ENCODE measurements around the gene GALNT6.

The GALNT6 gene, protein sequence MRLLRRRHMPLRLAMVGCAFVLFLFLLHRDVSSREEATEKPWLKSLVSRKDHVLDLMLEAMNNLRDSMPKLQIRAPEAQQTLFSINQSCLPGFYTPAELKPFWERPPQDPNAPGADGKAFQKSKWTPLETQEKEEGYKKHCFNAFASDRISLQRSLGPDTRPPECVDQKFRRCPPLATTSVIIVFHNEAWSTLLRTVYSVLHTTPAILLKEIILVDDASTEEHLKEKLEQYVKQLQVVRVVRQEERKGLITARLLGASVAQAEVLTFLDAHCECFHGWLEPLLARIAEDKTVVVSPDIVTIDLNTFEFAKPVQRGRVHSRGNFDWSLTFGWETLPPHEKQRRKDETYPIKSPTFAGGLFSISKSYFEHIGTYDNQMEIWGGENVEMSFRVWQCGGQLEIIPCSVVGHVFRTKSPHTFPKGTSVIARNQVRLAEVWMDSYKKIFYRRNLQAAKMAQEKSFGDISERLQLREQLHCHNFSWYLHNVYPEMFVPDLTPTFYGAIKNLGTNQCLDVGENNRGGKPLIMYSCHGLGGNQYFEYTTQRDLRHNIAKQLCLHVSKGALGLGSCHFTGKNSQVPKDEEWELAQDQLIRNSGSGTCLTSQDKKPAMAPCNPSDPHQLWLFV

DNA sequence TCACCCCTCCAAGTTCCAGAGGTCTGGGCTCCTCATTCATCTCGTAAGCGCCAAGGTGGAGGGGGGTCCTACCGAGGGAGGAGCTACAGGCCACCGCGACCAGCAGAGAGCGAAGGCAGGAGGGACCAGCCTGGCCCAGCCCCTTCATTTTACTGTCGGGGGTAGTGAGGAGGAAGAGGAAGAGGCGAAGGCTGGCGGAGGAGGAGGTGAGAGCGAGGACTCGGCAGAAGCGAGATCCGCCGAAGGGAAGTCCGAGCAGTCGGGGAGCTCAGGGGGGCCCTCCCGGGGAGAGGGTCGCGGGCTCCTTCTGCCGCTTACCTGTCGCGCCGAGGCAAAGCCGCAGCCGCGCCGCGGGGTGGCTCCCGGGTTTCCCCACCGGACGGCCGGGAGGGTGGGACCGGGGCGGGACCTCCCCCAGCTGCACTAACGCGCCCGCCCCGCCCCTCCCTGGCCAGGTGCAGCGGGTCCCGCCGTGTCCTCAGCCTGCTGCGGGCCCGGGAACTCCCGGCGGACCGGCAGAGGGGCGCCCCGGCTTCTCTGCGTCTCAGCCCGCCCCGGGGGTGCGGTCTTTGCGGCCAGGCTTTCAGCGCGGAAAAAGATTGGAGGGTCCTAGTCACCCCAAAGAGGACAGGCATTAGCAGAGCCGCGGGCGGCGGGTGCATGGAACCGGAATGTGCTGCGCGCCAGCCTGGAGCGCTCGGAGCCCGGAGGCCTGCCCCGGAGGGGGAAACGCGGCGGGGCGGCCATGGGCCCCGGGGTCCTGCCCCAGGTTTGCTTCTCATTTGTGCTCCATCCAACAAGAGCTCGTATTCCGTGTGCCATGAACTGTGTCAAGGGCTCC, at the start of gene GALNT6:
GALNT6 (minus strand) TSS at position 124 of the 841 bp plus-strand sequence. CDS start 11,625 bp downstream, outside the sequence.
- peak; percentile 40 to 63 (median 40) for DNase-seq (ENCODE audit: low read depth in 3 of 3, low spot score in 1 of 3)

DNA sequence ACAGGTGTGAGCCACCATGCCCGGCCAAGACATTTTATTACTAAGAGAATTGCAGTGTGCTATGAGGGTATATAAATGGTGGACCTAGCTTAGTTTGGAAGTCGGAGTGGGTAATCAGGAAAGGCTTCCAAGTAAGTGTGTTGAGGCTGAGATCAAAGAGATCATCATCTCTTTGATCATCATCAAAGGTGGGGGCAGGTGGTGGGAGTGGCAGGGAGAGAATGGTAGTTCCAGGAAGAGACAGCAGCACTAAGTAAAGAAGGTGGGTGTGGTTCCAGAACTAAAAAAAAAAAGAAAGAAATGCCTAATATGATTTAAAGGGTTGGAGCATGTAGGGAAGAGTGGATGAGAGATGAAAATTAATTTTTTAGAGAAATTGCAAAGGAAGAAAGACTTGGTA, 48.1 kb upstream of the GALNT6 start:
- no peak for DNase-seq (ENCODE audit: low read depth in 3 of 3, low spot score in 1 of 3)

DNA sequence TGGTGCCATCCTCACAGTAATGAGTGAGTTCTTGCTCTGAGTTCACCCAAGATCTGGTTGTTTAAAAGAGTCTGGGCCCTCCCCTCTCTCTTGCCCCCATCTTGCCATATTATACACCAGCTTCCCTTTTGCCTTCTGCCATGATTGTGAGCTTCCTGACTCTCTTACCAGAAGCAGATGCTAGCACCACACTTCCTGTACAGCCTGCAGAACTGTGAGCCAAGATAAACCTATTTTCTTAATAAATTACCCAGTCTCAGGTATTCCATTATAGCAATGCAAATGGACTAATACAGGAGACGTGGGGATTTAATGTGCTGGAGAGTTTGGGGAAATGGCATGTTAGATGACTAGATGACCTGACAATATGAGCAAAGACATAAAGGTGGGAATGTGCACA, 46.2 kb upstream of the GALNT6 start:
- DNase-seq (ENCODE audit: low read depth in 3 of 3, low spot score in 1 of 3): no peak

DNA sequence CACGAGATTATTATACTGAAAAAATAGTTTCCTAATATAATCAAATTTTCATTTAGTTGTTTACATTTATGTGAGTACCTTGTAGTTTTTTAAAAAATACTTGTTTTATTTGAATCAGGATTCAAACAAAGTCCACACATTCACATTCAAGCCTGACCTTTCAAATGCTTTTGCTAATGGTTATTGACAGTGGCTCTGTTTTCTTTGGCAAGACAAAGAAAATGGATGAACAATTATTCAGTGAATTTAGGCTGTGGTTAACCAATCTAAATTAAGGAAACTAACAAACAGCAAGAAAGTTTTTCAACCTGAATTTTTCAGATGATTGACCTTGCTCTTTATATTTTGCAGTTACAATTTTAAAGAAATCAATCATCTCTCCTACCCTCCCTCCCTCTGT, 43.1 kb upstream of the GALNT6 start:
- DNase-seq (ENCODE audit: low read depth in 3 of 3, low spot score in 1 of 3): no peak

DNA sequence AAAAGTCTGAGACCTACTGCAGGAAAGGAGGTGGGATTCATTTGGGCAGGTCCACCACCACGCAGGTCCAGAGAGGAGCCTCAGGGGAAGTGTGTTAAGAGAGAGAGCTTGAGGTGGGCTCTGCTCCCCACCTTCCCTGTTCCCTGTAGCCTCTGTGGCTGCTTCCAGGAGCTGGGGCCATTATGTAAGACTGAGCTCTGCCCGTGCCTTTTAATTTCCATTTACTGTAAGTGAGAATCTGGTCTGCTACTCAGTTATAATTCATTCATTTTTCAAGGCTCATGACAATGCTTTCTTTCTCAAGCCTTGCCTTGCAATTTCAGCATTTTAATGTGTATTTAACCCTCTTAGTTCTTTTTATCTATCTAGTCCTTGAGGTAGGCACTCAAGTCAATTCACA, 41.7 kb upstream of the GALNT6 start:
- no peak for DNase-seq (ENCODE audit: low read depth in 3 of 3, low spot score in 1 of 3)

DNA sequence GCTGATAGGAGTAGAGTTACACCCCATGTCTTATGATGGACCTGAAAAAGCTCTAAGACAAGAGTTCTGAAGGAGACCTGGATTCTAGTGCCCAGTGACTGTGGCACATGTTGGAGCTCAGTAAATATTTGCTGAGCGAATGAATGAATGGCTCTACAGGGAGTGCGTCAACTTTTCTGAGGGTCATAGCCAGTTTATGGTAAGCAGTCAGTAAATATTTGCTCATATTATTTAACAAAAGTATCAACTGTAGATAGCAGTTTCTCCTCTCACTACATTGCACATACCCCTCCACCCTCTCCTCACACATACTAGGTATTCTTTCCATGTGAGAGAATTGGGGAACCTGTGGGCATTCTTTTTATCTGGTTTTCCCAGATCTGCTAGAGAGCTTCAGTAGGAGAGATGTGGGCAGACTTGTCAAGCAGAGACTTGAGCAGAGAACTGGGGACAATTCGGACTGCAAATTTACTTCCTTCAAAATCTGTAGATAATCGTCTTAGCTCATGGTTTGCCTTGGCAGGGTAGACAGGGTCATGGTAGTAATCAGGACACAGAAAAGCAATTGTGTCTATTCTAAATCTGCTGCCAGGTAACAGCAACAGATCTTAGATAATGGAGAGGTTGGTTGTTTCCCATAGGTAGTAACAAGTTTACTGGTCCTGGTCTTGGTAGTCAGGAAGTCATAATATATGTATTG, 39.1 kb upstream of the GALNT6 start:
- DNase-seq (ENCODE audit: low read depth in 3 of 3, low spot score in 1 of 3): no peak

DNA sequence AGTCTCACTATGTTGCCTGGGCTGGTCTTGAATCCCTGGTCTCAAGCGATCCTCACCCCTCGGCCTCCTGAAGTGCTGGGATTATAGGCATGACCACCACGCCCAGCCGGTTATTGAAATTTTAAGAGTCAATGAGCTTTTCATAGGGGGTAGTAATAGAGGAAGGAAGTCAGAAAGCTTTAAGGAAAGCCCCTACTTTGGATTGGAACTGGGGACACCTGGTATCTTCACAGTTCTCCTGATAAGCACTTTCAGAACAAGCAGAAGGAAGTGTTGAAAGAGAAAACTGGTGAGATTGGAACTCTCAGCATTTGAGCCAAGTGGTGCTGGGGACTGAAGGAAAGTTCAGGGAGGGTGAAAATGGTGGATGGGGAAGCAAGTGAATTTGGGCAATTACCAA, 38.5 kb upstream of the GALNT6 start:
- no peak for DNase-seq (ENCODE audit: low read depth in 3 of 3, low spot score in 1 of 3)

DNA sequence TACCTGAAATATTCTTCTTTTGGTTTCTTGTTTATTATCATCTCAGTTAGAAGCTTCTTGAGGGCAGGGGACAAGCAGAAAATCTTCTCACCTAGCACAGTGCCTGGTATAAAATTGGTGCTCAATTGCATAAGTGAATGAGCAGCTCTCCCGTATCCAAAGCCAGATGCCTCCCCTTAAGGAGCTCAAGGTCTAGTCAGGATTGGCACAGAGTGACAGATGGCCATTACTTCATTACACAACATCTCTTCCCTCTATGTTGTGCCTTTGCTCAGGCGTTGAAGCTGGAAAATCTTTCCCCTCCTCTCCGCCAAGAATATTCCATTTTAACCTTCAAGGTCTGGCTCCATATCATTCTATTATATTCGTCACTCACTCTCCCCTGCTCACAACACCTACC, 37.0 kb upstream of the GALNT6 start:
- no peak for DNase-seq (ENCODE audit: low read depth in 3 of 3, low spot score in 1 of 3)

DNA sequence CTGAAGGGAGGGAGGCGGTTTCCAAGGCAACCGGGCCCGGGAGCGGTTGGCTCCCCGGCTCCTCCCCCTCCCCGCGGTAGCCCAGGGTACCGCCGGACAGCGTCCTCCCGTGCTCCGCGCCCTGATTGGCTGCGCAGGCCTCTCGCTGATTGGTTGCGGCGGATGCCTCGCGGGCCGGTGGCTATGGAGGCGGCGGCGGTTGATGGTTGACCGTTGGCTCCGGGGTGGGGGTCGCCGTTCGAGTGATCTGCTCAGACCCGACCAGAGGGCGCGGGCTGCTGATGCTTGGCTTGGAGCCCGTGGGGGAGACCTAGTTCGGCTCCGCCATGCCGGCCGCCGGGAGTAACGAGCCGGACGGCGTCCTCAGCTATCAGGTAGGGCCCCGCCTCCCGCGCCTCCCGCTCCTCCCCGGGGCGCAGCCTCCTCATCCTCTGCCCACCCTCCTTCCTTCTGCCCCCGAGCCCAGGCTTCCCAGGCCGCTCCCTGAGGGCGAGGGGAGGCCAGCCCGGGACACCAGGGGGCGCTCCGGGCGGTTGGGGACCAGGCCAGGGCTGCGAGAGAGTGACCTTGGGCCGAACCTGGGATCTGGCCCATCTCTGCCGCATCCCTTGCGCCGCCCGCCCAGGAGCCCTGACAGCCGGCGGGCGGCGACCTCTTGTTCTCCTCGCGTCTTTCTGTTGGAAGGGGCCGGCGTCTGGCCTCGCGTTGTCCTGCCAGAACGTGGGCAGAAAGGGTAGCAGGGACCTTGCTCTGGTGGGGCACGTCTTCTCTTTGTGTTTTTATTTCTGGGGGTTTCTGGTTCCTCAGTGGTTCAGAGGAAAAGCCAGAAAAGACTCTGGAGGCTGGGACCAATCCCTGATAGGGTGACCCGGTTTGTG, 33.7 kb upstream of the GALNT6 start, which contains the start of gene SLC4A8:
SLC4A8 (plus strand) TSS at position 170 of the 878 bp plus-strand sequence; CDS start at position 327, 157 bp downstream.
- peak; percentile 21 to 50 (median 41) for DNase-seq (ENCODE audit: low read depth in 3 of 3, low spot score in 1 of 3)

DNA sequence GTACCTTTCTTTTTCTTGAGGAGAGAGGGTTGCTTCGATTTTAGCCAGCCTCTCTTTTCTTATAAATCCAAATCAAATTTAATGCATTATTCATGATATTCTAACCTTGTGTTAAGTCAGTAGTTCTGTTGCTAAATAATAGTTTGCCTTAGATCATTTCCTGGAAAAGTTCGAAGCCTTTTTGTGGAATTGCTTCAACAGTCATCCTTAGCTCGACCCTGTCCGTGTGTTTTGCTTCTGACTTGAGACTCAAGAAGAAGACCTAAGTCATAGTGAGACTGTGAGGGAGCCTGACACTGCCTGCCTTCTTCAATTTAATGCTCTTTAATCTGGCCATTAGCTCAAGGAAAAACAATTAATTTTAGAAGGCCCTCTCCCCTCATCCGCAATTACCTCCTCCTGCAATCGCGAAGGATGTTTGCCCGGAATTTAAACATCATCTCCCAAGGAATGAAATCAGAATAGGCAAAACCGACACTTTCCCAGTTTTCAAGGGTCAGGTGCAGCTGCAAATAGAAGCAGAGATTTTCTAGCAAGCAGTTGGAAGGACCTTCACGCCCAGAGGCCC, 33.0 kb upstream of the GALNT6 start:
- no peak for DNase-seq (ENCODE audit: low read depth in 3 of 3, low spot score in 1 of 3)

DNA sequence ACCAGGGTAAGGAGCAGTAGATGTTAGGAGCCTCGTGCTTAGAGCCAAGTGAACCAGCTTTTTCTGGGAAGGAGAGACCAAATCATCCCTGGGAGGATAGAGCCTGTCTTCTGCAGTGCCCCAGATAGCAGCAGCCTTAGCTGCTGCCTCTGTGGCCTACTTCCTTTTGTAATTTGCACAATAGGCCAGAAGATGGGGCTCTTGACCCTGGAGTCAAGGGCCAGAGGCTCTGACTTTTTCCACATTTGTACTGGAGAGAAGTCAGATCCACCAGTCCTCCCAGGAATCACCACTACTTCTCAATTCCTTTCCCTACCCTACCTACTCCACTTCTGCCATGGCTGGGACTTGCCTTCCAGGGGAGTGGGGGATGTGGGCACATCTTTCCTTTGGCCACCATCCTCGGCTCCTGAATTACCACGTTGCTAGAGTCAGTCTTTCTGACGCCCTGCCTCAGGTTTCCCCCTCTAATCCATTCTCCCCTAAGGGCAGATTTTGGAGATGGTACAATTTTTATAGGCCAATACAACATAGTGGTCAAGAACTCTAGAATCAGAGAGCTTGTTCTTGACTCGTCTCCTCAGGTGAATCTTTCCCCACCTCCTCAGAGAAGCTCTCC, 30.2 kb upstream of the GALNT6 start:
- no peak for DNase-seq (ENCODE audit: low read depth in 3 of 3, low spot score in 1 of 3)

DNA sequence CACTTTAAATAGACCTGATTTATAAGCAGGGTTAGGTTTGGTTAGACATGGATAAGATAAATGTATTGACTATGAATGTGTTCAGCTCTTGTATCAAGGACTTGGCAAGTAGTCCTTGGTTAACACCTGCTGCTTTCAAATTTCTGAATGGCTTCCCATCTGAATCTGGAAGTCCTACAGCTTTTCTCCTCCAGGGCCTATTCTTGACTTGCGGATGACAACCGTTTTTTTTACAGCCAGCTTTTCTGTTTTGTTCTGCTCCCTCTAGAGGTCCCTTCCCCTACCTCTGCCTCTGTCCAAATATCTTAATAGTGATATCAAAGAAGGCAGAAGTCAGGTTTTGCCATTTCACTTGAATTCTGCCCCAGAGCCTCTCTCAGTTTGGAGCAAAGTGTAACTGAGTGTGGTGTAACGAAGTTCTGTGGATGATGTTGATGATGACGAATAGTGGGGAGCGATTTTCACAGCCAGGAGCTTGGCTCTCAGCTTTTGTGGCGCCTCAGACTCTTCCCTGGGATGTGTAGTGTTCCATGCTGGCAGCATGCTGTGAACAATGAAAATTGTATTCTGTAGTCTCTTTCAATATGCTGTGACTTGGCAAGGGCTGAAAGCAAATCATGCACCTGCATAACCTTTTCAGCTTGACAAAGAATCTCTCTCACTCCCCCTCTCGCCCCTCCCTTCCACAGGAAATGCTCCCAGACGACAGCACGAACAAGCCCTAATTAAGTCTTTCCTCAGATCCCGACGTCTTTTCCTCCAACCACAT, 28.4 kb upstream of the GALNT6 start:
- DNase-seq (ENCODE audit: low read depth in 3 of 3, low spot score in 1 of 3): no peak

DNA sequence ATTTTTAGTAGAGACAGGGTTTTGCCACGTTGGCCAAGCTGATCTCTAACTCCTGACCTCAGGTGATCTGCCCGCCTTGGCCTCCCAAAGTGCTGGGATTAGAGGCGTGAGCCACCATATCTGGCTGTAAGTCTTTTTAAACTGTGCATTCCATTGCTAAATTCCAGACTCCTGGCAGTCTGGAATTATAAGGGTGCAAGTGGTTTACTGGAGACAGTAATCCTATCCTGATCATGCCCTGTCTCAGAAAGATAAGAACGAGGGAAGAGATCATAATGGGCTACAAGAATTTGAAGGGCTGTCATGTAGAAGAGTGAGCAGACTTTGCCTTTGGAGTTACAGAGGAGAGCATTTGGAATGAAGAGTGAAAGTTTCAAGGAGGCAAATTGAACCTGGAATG, 26.6 kb upstream of the GALNT6 start:
- DNase-seq (ENCODE audit: low read depth in 3 of 3, low spot score in 1 of 3): no peak

DNA sequence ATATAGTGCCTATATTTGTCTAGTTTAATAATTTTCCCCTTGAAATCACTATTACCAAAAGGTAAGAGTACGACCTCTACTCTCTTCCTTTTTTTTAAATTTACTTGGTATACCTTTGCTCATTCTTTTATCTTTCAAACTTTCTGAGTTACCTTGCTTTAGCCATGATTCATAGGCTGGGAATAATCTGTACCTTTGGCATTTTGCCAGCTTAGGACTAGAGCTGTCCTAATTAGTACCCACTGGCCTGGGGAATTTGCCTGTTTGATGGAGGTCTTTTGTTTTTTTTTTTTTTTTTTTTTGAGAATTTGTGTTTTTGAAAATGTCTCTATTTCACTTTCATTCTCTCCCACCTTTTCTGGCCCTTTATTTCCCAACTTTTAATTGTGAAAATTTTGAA, 24.7 kb upstream of the GALNT6 start:
- DNase-seq (ENCODE audit: low read depth in 3 of 3, low spot score in 1 of 3): no peak

DNA sequence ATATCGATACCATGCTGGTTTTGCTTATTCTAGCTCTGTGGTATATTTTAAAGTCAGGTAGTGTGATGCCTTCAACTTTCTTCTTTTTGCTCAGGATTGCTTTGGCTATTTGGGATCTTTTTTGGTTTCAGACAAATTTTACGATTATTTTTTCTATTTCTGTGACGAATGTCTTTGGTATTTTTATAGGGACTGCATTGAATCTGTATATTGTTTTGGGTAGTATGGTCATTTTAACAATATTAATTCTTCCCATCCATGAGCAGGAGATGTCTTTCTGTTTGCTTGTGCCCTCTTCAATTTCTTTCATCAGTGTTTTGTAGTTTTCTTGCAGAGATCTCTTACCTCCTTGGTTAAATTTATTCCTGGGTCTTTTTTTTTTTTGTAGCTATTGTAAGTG, 22.6 kb upstream of the GALNT6 start:
- no peak for DNase-seq (ENCODE audit: low read depth in 3 of 3, low spot score in 1 of 3)

DNA sequence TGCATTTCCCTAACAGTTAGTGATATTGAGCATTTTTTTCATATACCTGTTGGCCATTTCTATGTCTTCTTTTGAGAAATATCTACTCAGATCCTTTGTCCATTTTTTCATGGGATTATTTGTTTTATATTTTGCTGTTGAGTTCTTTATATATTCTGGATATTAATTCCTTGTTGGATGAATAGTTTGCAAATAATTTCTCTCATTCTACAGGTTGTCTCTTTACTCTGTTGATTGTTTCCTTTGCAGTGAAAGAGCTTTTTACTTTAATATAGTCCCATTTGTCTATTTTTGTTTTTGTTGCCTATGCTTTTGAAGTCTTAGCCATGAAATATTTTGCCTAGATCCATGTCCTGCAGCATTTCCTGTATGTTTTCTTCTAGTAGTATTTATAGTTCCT, 21.9 kb upstream of the GALNT6 start:
- DNase-seq (ENCODE audit: low read depth in 3 of 3, low spot score in 1 of 3): no peak

DNA sequence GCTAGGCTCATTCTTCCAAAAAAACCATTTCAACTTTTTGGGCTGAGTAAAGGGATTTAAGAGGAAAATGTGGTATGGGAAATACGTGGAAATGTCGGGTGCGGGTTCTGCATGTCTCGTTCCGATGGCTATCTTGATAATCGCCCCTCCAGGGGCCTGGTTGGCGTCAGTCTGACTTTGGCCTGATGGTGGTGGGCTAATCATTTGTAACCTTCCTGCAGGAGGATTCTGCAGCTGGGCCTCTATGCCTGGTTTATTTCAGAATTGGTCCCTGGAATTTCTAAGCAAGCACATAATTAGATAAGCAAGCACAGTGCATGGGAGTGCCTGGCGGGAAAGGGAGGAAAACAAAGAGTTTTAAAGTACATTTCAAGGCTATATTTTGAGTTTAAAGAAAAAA, 18.6 kb upstream of the GALNT6 start:
- no peak for DNase-seq (ENCODE audit: low read depth in 3 of 3, low spot score in 1 of 3)

DNA sequence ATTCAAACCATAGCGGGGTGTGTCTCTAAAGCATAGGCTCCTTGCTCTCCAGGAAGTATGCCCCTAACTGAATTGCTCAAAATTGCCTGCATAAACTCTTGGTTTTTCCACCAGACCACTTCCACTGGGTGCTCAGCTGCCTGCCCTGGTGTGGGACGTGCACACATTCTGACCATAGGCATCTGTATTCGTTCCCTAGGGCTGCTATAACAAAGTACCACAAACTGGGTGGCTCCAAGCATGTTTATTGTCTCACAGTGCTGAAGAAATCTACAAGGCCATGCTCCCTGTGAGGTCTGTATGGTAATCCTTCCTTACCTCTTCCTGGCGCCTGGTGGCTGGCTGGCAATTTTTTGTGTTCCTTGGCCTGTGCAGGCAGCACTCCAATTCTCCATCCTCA, 16.4 kb upstream of the GALNT6 start:
- no peak for DNase-seq (ENCODE audit: low read depth in 3 of 3, low spot score in 1 of 3)

DNA sequence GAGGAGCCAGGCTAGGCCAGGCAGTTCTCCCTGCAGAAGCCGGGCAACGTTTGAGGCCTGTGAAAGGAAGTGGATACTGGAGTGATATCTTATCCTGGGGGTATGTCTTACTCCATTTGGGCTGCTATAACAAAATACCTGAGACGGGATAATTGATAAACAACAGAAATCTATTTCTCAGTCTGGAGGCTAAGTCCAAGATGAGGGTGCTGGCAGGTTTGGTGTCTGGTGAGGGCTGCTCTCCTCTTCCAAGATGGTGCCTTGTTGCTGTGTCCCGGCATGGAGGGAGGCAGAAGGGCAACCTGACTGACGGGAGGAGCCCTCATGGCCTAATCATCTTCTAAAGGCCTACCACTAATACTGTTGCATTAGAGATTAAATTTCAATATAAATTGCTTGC, 15.7 kb upstream of the GALNT6 start:
- no peak for DNase-seq (ENCODE audit: low read depth in 3 of 3, low spot score in 1 of 3)
